ENCODE results near the gene GALR3. TPM values are rescaled to one million over a fixed set of nuclear protein-coding genes. Genes with fewer than 3 reads are reported as not detected.

Gene GALR3
- not detected in 2 replicates for total RNA-seq

DNA sequence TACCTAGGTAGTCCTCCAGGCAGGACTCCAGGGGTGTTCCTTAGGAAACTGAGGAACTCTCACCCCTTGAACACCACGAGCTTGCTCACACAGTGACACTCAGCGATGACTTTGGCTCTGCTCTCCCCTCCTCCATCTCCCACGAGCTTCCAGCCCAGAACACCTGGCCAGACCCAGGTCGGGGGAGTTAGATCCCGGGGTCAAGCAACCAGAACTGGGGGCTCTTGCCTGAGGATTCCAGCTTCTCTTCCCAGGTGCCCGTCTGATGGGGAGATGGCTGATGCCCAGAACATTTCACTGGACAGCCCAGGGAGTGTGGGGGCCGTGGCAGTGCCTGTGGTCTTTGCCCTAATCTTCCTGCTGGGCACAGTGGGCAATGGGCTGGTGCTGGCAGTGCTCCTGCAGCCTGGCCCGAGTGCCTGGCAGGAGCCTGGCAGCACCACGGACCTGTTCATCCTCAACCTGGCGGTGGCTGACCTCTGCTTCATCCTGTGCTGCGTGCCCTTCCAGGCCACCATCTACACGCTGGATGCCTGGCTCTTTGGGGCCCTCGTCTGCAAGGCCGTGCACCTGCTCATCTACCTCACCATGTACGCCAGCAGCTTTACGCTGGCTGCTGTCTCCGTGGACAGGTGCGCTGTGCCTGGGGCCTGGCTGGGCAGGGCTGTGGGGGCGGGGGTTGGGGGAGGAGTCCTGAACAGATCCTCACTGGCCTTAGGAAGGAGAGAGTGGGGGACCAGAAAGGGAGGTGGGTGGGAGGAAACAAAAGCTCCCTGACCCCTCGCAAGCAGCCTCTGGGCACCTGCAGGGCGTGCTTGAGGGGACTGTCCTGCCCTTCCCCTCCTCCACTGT, at the start of gene GALR3:
Gene GALR3, plus strand, starts transcription at position 249 of the 852 bp plus-strand sequence. Its CDS starts 25 bp downstream, at position 274.

DNA sequence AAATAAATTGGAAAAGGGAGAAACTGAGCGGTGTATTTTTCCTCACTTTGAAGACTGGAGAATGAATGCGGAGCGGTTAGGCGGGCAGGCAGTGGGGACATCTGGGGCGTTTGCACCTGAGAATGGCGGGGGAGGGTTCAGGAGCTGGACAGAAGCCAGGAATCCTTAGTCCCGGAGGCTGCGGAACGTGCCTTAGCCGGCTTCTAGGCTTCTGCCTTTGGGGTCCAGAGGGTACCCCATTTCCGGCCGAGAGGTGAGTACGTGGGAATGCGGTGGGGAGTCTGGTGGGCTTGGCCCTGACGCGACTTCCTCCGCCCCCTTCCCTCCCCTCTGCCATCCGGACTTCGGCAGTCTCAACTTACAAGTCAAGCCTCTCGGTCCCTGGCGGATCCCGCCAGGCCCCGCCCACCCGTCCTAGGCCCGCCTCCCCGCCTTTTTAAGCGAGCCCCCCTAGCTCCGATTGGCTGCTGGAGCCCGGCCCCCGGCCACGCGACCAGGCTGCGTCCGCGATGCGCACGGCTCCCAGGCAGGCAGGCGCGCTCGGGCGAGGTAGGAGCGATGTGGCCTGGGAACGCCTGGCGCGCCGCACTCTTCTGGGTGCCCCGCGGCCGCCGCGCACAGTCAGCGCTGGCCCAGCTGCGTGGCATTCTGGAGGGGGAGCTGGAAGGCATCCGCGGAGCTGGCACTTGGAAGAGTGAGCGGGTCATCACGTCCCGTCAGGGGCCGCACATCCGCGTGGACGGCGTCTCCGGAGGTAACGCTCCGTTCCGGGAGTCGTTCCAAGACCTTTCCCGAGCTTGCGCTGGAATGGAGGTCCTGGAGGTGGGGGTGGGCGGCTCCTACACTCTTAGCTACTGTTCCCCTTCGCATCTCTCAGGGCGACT, 15.5 kb upstream of the GALR3 start, which contains the start of gene GCAT:
Gene GCAT, plus strand, starts transcription at position 525 of the 884 bp plus-strand sequence. Its CDS starts 34 bp downstream, at position 559.

GRCh38 chr22:37849089-37849751, 26.0 kb downstream of the GALR3 start, which contains the start of gene EIF3L:
Gene EIF3L (plus strand): TSS chr22:37849419. CDS start chr22:37849450, 31 bp downstream.

Other genes with a start within 250 kb of the GALR3 start
- gene LGALS2, start 243.3 kb upstream of the GALR3 start, total RNA-seq: not detected in 2 replicates
- gene GGA1, start 214.5 kb upstream of the GALR3 start, total RNA-seq: 38.6 and 46.0 TPM in 2 replicates
- gene SH3BP1, start 183.7 kb upstream of the GALR3 start, total RNA-seq: 7.9 and 11.3 TPM in 2 replicates
- gene PDXP, start 164.7 kb upstream of the GALR3 start, total RNA-seq: 14.4 and 21.7 TPM in 2 replicates
- gene LGALS1, start 147.7 kb upstream of the GALR3 start, total RNA-seq: 4,598 and 6,022 TPM in 2 replicates
- 8.7 and 33.9 TPM in 2 replicates for gene NOL12, start 137.0 kb upstream of the GALR3 start, total RNA-seq
- gene TRIOBP, start 126.3 kb upstream of the GALR3 start, total RNA-seq: 114 and 155 TPM in 2 replicates
- gene GCAT, start 15.4 kb upstream of the GALR3 start, total RNA-seq: 24.5 and 37.6 TPM in 2 replicates
- gene ANKRD54, start 21.0 kb downstream of the GALR3 start, total RNA-seq: 29.3 and 44.7 TPM in 2 replicates
- gene EIF3L, start 26.0 kb downstream of the GALR3 start, total RNA-seq: 294 and 332 TPM in 2 replicates
- 18.6 and 30.7 TPM in 2 replicates for gene MICALL1, start 82.9 kb downstream of the GALR3 start, total RNA-seq
- gene C22orf23, start 130.2 kb downstream of the GALR3 start, total RNA-seq: 0.19 and 0.85 TPM in 2 replicates
- gene POLR2F, start 130.3 kb downstream of the GALR3 start, total RNA-seq: 30.4 and 84.0 TPM in 2 replicates
- not detected in 2 replicates for gene SOX10, start 161.2 kb downstream of the GALR3 start, total RNA-seq
- 11.8 and 14.0 TPM in 2 replicates for gene PICK1, start 234.0 kb downstream of the GALR3 start, total RNA-seq